B cell (primary cell): ENCODE results near the gene BMF.

ENCODE experiments used
- CTCF ChIP-seq: fragments of 200-600 bp; IDR thresholded peaks from one replicate; pipeline ENCODE4 v1.8.0; 2022; ENCODE audit warnings: antibody characterized with exemption, mild to moderate bottlenecking
- EZH2 ChIP-seq: IDR thresholded peaks from 2 replicates; pipeline ENCODE4 v1.6.1; 2012; ENCODE audit warnings: borderline replicate concordance, low read depth, mild to moderate bottlenecking, moderate library complexity, low read length; ENCODE audit not compliant: insufficient read depth, poor library complexity, severe bottlenecking

- TF ChIP-seq EZH2 (no peak), CTCF (no peak)
Measured at GRCh38 chr15:40134885-40135284, 26.2 kb upstream of the BMF start.
